PC-3 (cell line): ENCODE results near the gene KIF20A.

Source experiments
- EZH2 ChIP-seq: fragments of 300-600 bp; sonication (generic); IDR thresholded peaks from one replicate; pipeline ENCODE4 v1.6.1; 2017; ENCODE audit warnings: antibody characterized with exemption, mild to moderate bottlenecking, low read length; ENCODE audit not compliant: unreplicated experiment
- EZH2phosphoT487 ChIP-seq: fragments of 300-600 bp; sonication (generic); IDR thresholded peaks from 2 replicates; pipeline ENCODE4 v1.6.1; 2018; ENCODE audit warnings: mild to moderate bottlenecking, antibody characterized with exemption, low read length, borderline replicate concordance
- TF ChIP-seq, protein P1 (sequence below): fragments of 300-600 bp; sonication (generic); conservative IDR thresholded peaks from 2 replicates; pipeline ENCODE4 v1.5.1; 2017; ENCODE audit warnings: antibody characterized with exemption, low read depth, mild to moderate bottlenecking, low read length

DNA sequence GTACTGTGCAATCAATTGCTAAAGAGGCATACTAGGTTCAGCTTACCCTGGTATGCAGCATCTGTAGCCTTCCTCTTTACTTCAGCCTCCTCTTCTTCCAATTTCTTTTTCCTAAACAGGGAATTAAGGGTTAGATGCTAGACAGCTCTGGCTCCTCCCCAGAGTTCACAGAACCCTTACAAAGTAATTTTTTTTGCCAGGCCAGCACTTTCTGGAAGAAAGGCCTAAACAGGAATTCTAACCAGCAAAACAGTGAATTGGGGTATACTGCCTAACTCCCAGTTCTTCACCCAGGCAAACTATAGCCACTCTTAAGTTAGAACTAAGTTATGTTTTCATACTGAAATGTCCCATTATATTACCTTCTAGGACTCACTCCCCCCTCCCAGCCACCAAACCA lies 8.6 kb upstream of the KIF20A start:
- TF ChIP-seq, protein P1, sequence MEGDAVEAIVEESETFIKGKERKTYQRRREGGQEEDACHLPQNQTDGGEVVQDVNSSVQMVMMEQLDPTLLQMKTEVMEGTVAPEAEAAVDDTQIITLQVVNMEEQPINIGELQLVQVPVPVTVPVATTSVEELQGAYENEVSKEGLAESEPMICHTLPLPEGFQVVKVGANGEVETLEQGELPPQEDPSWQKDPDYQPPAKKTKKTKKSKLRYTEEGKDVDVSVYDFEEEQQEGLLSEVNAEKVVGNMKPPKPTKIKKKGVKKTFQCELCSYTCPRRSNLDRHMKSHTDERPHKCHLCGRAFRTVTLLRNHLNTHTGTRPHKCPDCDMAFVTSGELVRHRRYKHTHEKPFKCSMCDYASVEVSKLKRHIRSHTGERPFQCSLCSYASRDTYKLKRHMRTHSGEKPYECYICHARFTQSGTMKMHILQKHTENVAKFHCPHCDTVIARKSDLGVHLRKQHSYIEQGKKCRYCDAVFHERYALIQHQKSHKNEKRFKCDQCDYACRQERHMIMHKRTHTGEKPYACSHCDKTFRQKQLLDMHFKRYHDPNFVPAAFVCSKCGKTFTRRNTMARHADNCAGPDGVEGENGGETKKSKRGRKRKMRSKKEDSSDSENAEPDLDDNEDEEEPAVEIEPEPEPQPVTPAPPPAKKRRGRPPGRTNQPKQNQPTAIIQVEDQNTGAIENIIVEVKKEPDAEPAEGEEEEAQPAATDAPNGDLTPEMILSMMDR = no peak
- TF ChIP-seq EZH2 (no peak), EZH2phosphoT487 (no peak)
